ENCODE results near the gene TMPRSS6. TPM values are rescaled to one million over a fixed set of nuclear protein-coding genes. Genes with fewer than 3 reads are reported as not detected.
A peak's percentile ranks its signal among the peaks of the same experiment; 100 is the strongest.

The TMPRSS6 gene
- polyA plus RNA-seq, 3 donors: not detected

GRCh38 chr22:37107816-37108621 is 1.5 kb downstream of the TMPRSS6 start:
- Mint-ChIP-seq H3K27me3 (ENCODE audit: low read depth in 3 of 3) (peaks cover 6 to 10% (median 10%) of the 10 kb centered on the region in 3 donors), H3K9me3 (peaks cover 0 to 1% (median 0%) of the 10 kb centered on the region in 7 donors), H3K27ac (peak overlapping the region in 1 of 7 donors; percentile 69), H3K4me3 (no peak overlapping the region), H3K36me3 (no peaks in the 10 kb centered on the region), H3K4me1 (no peaks in the 10 kb centered on the region)
- H3K27ac ChIP-seq (ENCODE audit: low read depth in 1 of 2, low read length in 2 of 2): no peak overlapping the region
- intact Hi-C loops (cut with micrococcal nuclease): no loop called here
- no peaks in the 10 kb centered on the region for H3K4me1 ChIP-seq (ENCODE audit: control insufficient read depth in 1 of 2, insufficient read depth in 2 of 2, low read length in 2 of 2)
- H4K20me1 ChIP-seq (ENCODE audit: insufficient read depth, low read length): no peaks in the 10 kb centered on the region
- no peaks in the 10 kb centered on the region for H3K79me2 ChIP-seq (ENCODE audit: insufficient read depth, low read length)
- no peak overlapping the region for H3K9ac ChIP-seq (ENCODE audit: insufficient read depth, low read length, poor library complexity, severe bottlenecking)
- no peak overlapping the region for H2AFZ ChIP-seq (ENCODE audit: insufficient read depth, low read depth, low read length, poor library complexity, severe bottlenecking)
- no peak overlapping the region for H3K4me3 ChIP-seq (replicated peaks in 1 of 3; ENCODE audit: low read depth in 2 of 3, low read length in 3 of 3)
- 94% methylated on average over 14 of the region's 18 CpGs for WGBS (ENCODE audit: insufficient coverage)
- DNase-seq: no peak
- no peak for TF ChIP-seq CTCF (IDR thresholded peaks at IDR 0.05)
- H3K27me3 ChIP-seq (ENCODE audit: control insufficient read depth in 2 of 2, insufficient read depth in 2 of 2, low read length in 2 of 2): no peaks in the 10 kb centered on the region
- no peaks in the 10 kb centered on the region for H3K9me3 ChIP-seq (replicated peaks in 1 of 2; ENCODE audit: control insufficient read depth in 1 of 2, insufficient read depth in 1 of 2, low read length in 2 of 2)
- H3K4me2 ChIP-seq (replicated peaks; ENCODE audit: extremely low read depth, low read length, poor library complexity, severe bottlenecking): no peak overlapping the region
- H3K36me3 ChIP-seq (replicated peaks in 1 of 2; ENCODE audit: control insufficient read depth in 1 of 2, insufficient read depth in 2 of 2, low read length in 2 of 2): no peaks in the 10 kb centered on the region

GRCh38 chr22:37105990-37106389 is 3.5 kb downstream of the TMPRSS6 start:
- intact Hi-C loops (cut with micrococcal nuclease): no loop called here
- H3K27me3 Mint-ChIP-seq (ENCODE audit: low read depth in 3 of 3): peaks cover 6 to 9% (median 8%) of the 10 kb centered on the region in 3 donors
- Histone ChIP-seq H3K36me3 (replicated peaks in 1 of 2; ENCODE audit: control insufficient read depth in 1 of 2, insufficient read depth in 2 of 2, low read length in 2 of 2) (no peaks in the 10 kb centered on the region), H3K4me3 (replicated peaks in 1 of 3; ENCODE audit: low read depth in 2 of 3, low read length in 3 of 3) (no peak overlapping the region), H3K9ac (ENCODE audit: insufficient read depth, low read length, poor library complexity, severe bottlenecking) (no peak overlapping the region), H3K4me1 (ENCODE audit: control insufficient read depth in 1 of 2, insufficient read depth in 2 of 2, low read length in 2 of 2) (no peaks in the 10 kb centered on the region), H3K4me2 (replicated peaks; ENCODE audit: extremely low read depth, low read length, poor library complexity, severe bottlenecking) (no peak overlapping the region), H3K9me3 (replicated peaks in 1 of 2; ENCODE audit: control insufficient read depth in 1 of 2, insufficient read depth in 1 of 2, low read length in 2 of 2) (no peaks in the 10 kb centered on the region), H3K27ac (ENCODE audit: low read depth in 1 of 2, low read length in 2 of 2) (no peak overlapping the region), H2AFZ (ENCODE audit: insufficient read depth, low read depth, low read length, poor library complexity, severe bottlenecking) (no peak overlapping the region), H3K27me3 (ENCODE audit: control insufficient read depth in 2 of 2, insufficient read depth in 2 of 2, low read length in 2 of 2) (no peaks in the 10 kb centered on the region), H4K20me1 (ENCODE audit: insufficient read depth, low read length) (no peaks in the 10 kb centered on the region), H3K79me2 (ENCODE audit: insufficient read depth, low read length) (no peaks in the 10 kb centered on the region)
- no peak overlapping the region for H3K27ac Mint-ChIP-seq
- no peak for DNase-seq
- peaks cover 0 to 1% (median 0%) of the 10 kb centered on the region in 7 donors for H3K9me3 Mint-ChIP-seq
- no peaks in the 10 kb centered on the region for H3K36me3 Mint-ChIP-seq
- no peaks in the 10 kb centered on the region for H3K4me1 Mint-ChIP-seq
- H3K4me3 Mint-ChIP-seq: no peak overlapping the region
- TF ChIP-seq CTCF (IDR thresholded peaks at IDR 0.05): no peak
- WGBS (ENCODE audit: insufficient coverage): no CpG with 5 or more reads among the region's 5 CpGs

Measured in CD14-positive monocyte (primary cell).